HG03025 (cell line): ENCODE results near the gene ACTRT2.

Source experiments
- ATAC-seq: cut with Tn5 transposase; IDR thresholded peaks from one replicate; pipeline ENCODE4 v1.9.1; 2021; ENCODE audit warnings: mild to moderate bottlenecking, moderate library complexity; ENCODE audit not compliant: unreplicated experiment, low FRiP score

The ACTRT2 gene

GRCh38 chr1:3029991-3030662, 8.9 kb downstream of the ACTRT2 start:
- no peak for ATAC-seq

GRCh38 chr1:3030663-3031381, 9.6 kb downstream of the ACTRT2 start:
- ATAC-seq: no peak

- no peak for ATAC-seq
These were observed 10.3 kb downstream of the ACTRT2 start for GRCh38 chr1:3031401-3032221.

DNA sequence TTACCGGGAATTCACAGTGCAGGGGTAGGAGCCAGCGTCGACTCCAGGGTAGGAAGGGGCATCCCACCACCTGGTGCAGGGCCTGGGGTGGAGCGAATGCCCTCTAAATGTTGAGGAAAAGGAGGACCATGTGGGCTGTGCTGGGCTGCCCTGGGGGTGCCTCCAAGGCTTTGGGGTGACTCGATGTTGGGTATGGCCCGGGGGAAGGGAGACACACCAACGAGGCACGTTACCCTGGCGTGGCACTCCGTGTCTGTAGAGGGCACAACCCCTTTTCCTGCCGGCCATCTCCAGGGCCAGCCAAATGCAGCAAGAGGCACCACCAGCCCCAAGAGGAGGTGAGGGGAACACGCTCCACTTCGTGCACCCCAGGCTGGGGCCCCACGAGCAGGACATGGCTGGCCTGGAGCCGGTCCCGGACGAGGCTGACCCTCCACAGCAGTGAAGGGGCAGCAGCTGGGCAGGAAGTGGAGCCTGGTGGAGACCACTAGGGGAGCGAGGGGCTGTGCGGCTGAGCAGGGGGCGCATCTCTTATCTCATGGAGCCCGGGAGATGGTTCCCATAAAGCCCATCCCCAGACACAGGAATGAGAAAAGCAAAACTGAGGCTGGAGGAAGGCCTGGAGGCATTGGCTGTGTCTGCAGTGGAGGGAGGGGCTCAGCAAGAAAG, 11.2 kb downstream of the ACTRT2 start:
- ATAC-seq: no peak

DNA sequence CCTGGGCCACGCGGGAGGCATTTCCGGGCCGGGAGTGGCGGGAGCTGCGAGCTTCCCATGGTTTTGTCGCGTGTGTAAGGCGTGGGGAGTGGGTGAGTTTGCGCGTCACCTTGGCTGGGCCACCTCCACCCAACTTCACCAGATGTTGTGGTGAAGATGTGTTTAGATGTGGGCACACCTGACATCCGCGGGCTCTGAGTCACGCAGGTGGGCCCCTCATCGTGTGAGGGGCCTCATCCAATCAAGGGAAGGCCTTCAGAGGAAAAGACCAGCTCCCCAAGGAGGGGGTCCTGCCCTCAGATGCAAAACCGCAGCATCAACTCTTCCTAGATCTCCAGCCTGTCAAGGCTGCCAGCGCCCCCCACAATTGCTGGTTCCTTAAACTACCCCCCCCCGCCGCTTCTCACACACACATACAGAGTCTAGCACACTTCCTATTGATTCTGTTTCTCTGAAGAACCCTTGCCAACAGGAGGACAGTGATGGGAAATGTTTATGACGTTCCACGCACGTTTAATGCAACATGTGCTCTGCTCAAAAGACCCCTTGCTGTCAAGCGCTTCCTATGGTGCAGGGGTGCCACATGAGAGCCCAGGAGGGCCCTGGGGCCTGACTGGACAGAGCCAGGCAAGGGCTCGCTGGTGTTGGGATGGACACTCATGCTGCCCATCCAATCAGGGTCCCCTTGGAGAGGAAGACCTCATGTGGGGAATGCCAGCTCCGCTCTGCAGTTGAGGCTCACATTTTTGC, 11.9 kb downstream of the ACTRT2 start:
- ATAC-seq: no peak

GRCh38 chr1:3033790-3034090, 12.5 kb downstream of the ACTRT2 start:
- ATAC-seq: no peak

DNA sequence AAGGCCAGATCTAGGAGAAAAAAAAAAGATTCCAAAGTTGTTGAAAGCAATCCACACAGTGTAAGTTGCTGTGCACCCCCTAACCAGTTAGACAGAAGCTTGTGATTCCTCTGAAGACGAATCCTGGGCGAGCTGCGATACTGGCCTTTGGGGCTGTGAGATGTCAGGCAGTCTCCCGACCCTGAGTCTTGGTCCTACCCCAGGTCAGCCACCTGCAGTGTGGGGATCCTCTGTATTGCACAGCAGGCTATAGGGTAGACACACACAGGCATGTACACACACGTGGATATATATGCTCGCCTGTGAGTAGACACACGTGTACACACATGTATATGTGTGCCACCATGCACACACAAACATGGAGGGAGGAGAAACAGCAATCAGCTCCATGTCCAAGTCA, 12.9 kb downstream of the ACTRT2 start:
- no peak for ATAC-seq

DNA sequence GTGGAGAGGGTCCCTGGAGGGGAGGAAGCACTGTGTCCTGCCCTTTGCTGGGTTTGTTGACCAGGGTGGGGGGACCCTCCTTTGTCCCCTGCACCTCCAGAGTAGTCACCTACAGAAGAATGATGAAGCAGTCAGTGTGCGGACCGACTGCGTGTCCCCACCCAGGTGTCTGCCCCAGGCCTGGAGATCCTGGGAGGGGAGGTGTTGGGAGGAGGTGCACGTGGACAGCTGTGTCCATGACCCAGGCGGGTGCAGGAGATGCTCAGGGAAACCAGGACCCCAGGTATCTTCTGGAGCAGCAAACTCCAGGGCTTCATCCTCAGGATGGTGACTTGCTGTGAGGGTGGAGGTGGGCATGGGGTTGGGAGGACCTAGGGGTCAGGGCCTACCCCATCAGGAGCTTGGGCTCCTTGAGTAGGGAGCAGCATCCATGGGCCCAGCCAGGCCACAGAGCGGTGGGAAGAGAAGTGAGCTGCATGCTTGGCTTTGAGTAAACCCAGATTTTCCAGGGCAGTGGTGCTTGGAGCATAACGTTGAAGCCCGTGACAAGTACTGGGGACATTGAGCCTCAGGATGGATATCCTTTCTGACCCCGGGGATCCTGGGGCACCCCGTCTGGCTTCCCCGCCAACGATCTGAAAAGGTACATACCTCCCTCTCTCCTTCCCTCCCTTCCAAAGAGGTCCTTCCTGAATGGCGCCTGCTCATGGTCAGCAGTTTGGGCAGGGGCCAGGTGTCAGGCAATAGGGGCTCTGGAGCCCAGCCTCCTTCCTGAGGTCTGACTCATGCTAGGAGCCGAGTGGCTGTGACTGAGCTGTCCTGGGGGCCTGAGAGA, 13.7 kb downstream of the ACTRT2 start:
- no peak for ATAC-seq

- ATAC-seq: no peak
These were observed 14.5 kb downstream of the ACTRT2 start for GRCh38 chr1:3035563-3036446.

- ATAC-seq: no peak
These were observed 15.4 kb downstream of the ACTRT2 start for GRCh38 chr1:3036447-3037280.

- ATAC-seq: no peak
These were observed 16.2 kb downstream of the ACTRT2 start for GRCh38 chr1:3037281-3038040.

DNA sequence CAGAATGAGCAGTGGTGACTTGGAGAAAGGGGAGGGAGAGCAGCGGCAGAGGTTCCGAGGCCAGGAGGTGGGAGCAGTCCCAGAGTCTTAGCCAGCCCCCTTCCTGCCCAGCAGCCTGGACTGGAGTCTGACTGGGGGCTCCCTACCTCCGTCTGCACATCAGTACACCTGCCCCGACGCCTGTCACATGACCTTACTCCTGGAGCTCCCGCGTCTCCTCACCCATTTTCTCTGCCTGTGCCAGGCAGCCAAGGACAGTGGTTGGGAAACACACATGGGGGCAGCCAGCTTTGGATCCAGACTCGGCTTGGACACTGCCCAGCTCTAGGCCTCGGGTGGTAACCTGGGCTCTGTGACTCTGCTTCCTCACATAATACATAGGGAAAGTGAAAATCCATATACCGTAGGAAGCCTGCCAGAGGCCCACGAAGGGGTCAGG, 16.9 kb downstream of the ACTRT2 start:
- ATAC-seq: no peak

GRCh38 chr1:3038571-3039181, 17.4 kb downstream of the ACTRT2 start:
- no peak for ATAC-seq

DNA sequence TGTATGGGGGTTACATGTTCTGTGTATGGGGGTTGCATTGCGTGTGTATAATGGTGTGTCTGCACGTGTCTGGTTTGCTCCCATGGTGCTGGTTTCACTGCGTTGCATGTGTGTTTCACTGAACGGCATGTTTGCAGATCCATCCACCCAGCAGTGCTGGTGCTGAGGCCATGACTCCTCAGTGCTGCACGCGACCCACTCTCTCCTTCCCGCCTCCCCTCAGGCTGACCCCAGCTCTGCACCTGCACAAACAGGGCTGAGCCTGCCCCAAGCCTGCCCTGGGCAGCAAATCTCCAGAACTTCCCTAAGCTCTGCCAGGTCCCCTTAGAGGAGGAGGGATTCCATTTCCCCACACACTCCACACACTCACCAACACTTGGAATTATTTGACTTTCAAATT, 18.7 kb downstream of the ACTRT2 start:
- no peak for ATAC-seq

DNA sequence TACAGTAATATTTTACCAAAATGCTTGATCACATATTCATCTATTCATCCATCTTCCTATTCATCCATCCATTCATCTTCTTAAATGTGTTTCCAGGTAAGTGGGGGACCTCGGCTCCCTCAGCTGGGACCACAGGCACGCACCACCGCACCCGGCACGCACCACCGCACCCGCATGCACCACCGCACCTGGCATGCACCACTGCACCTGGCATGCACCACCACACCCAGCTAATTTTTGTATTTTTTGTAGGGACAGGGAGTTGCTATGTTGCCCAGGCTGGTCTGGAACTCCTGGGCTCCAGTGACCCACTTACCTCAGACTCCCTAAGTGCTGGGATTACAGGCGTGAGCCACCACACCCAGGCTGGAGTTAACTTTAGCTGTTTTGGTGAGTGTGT, 21.2 kb downstream of the ACTRT2 start:
- ATAC-seq: no peak

DNA sequence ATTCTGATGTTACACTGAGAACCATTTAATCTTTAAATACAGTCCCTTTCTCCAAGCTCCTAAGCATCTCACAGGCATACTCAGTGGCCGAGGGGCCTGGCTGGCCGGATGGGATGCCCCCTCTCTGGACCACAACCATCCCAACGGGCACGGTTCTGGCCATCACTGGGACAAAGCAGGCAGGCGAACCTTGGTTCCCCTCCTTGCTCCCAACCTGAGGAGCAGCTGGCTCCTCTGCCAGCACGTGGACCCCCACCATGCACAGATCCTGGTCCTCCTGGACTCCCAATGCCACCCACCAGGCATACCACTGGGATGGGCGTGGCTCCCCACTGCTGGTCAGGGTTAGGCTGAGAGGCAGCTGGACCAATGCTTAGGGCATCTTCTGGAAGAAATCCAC, 27.9 kb downstream of the ACTRT2 start:
- no peak for ATAC-seq

DNA sequence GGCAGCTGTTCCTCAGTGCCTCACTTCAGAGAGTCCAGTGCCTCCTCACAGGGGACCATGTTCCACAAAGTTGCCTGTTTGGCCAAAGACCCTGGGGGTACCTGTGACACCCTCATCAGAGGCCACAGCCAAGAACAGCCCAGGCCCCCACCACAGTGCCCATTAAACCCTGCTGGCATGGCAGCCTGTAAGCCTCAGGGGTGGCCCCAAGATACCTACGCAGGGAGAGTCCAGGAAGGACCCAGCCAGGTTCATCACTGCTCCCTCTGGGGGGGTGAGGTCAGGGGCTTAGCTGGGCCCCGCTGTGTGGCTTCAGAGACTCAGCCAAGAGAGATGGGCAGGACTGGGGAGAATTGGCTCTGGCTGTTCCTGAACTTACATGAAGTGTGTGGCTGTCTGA, 28.6 kb downstream of the ACTRT2 start:
- no peak for ATAC-seq
